Right lung (tissue), 10 donors: ENCODE results near the gene PIK3AP1. TPM values are rescaled to one million over a fixed set of nuclear protein-coding genes. Genes with fewer than 3 reads are reported as not detected.
"Not testable (repeated sequence)": the region's sequence is repeated elsewhere in the genome, so short reads cannot be mapped to it uniquely, and the experiment has no call there.

Experiments
- DNase-seq, 2 donors: peaks; one replicate each; pipeline ENCODE4 v3.0.0-alpha.2; 2013
- long read RNA-seq, 8 donors: transcript quantifications; one replicate each; lab custom pipeline, GENCODE V29; 2026
- polyA plus RNA-seq, 5 donors: library from polyadenylated mRNA; unstranded; fragments of 120-200 nt; gene quantifications; one replicate each; pipeline versions ENCODE4 v1.2.1 to v1.2.3, GENCODE V29; 2013; ENCODE audit warnings: inconsistent platforms in 1 of 5, low replicate concordance in 1 of 5; ENCODE audit not compliant: insufficient read length in 5 of 5, insufficient read depth in 1 of 5

The PIK3AP1 gene, protein sequence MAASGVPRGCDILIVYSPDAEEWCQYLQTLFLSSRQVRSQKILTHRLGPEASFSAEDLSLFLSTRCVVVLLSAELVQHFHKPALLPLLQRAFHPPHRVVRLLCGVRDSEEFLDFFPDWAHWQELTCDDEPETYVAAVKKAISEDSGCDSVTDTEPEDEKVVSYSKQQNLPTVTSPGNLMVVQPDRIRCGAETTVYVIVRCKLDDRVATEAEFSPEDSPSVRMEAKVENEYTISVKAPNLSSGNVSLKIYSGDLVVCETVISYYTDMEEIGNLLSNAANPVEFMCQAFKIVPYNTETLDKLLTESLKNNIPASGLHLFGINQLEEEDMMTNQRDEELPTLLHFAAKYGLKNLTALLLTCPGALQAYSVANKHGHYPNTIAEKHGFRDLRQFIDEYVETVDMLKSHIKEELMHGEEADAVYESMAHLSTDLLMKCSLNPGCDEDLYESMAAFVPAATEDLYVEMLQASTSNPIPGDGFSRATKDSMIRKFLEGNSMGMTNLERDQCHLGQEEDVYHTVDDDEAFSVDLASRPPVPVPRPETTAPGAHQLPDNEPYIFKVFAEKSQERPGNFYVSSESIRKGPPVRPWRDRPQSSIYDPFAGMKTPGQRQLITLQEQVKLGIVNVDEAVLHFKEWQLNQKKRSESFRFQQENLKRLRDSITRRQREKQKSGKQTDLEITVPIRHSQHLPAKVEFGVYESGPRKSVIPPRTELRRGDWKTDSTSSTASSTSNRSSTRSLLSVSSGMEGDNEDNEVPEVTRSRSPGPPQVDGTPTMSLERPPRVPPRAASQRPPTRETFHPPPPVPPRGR
- polyA plus RNA-seq, result 1 to 10 TPM; 2.8 to 3.9 (median 3.6) TPM
- long read RNA-seq, donor 1, result 0 reads
- long read RNA-seq, donor 2, full-length matches to known transcripts, result 1 of 6 reads
- long read RNA-seq, donor 2, partial matches to known transcripts, result 0 of 6 reads
- long read RNA-seq, donor 2, other reads (novel, unspliced or antisense), result 5 of 6 reads
- long read RNA-seq, donor 3, result 0 reads
- long read RNA-seq, donor 4, result 0 reads
- long read RNA-seq, donor 5, result 0 reads
- long read RNA-seq, donor 6, full-length matches to known transcripts, result 1 of 1 reads
- long read RNA-seq, donor 6, partial matches to known transcripts, result 0 of 1 reads
- long read RNA-seq, donor 6, other reads (novel, unspliced or antisense), result 0 of 1 reads
- long read RNA-seq, donor 7, partial matches to known transcripts, result 13,267 of 13,267 reads
- long read RNA-seq, donor 7, other reads (novel, unspliced or antisense), result 0 of 13,267 reads
- long read RNA-seq, donor 8, partial matches to known transcripts, result 7,171 of 7,171 reads
- long read RNA-seq, donor 8, other reads (novel, unspliced or antisense), result 0 of 7,171 reads

DNA sequence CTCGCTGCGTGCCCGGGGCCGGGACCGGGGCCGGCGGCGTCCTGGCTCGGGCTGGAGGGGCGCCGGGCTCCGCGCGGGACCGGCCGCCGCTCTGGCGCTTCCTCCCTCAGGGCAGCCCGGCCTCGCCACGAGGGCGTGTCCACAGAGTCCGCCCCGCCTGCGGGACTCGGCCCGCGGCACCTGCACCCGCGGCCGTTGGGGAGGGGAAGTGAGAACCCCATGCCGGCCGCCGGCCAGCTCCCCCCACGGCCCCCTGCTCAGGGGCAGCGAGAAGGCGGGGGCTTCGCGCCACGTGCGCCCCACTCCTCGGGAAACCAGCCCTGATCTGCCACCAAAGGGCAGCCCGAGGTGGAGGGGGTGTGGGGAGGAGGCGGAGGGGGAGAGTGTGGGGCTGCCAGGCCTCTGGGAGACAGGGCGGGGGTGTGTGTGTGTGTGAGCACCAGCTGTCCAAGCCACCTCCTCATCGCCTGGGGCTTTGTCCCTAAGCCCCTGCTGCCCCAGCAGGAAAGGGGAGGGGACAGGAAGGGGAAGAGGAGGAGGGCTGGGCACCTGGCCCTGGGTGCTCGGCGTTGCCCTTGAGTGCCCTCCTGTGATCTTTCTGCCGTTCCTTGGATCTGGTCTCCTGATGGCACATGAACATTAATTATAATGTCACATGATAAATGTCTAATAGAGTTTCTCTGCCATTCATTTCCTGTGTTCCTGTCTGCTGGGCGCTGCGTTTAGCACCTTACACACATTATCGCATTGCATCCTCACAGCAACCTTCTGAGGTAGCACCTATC lies at the start of gene PIK3AP1:
TSS of gene PIK3AP1 (minus strand) at position 93 of the 785 bp plus-strand sequence. CDS start 120 bp downstream, outside the sequence.
- peak; percentile 13 to 29 for DNase-seq

DNA sequence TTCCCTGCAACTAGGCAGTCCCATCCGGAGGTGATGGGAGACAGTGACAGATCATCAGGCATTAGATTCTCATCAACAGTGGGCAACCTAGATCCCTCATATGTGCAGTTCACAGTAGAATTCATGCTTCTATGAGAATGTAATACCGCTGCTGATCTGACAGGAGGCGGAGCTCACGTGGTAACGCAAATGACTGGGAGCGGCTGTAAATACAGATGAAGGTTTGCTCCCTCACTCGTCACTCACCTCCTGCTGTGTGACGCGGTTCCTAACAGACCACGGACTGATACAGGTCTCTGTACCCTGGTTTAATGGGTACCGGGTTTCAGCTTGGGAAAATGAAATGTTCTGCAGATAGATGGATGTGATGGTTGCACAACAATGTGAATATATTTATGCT lies 47.8 kb upstream of the PIK3AP1 start:
- DNase-seq, result no peak

DNA sequence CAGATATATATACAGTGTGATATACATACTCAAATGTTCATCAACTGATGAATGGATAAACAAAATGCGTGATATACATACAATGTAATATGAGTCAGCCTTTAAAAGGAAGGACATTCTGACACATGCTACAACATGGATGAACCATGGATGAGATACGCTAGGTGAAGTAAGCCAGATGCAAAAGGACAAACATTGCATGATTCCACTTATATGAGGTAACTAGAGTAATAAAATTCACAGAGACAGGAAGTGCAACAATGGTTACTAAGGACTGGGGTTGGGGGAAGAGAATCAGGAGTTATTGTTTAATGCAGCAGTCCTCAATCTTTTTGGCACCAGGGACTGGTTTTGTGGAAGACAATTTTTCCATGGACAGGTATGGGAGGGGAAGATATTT lies 47.3 kb upstream of the PIK3AP1 start:
- DNase-seq, result no peak

DNA sequence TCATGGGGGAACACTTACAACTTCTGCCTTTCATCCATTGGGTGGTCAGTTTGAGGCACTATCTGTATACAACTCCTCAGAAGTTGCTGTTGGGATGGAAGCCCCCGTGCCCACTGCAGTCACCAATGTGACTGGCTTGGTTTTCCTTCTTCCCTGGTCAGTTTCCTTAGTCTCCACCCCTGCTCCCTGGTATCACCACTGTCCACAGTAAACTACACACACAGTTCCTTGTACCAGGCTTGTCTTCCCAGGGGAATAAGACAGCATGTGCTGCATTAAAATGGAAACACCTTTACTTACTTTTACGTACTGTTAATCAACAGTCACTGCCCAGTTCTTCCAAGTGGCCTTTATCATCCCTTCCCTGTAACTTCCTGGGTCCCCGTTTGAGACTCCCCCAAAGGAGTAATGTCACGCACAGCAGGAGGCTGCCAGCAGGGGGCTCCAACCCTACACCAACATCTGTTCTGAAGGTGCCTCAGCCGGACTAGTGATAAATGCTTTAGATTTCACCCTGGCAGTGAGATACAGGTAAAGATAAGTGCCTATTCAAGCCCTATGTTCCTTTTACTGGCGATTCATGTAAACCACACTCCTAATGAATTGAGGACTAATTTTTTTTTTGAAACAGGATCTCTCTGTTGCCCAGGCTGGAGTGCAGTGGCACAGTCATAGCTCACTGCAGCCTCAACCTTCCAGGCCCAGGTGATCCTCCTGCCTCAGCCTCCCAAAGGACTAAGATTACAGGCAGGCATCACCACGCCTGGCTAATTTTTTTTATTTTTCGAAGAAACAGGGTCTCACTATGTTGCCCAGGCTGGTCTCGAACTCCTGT lies 45.3 kb upstream of the PIK3AP1 start:
- DNase-seq, result peak in 1 of 2 donors; percentile 39

DNA sequence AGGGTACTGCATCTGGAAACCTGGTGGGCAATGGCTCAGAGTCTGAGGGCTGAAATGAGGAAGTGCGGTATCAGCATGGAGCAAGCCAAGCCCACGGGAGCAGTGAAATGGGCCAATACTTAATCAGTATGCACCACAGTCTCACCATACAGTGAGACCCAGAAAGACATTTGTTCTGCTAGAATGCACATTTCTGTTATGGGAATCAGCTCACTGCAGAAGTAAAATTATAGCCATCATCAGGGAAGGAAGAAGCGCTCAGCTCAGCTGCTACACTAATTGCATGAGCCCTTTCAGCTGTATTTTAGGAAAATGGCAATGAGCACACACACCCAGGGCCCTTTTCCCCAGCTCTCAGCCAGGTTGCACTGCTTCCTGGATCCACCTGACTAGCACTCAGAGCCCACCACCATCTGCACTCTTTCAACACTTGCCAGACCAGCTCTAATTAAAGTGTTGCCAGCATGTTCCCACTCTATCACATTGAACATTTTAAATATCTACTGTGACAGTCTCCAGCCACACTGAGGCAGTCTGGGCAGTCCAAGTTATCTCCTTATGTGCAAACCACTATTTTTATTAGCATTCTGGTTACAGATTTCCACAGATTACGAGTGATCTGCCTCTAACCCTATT lies 44.2 kb upstream of the PIK3AP1 start:
- no peak for DNase-seq

DNA sequence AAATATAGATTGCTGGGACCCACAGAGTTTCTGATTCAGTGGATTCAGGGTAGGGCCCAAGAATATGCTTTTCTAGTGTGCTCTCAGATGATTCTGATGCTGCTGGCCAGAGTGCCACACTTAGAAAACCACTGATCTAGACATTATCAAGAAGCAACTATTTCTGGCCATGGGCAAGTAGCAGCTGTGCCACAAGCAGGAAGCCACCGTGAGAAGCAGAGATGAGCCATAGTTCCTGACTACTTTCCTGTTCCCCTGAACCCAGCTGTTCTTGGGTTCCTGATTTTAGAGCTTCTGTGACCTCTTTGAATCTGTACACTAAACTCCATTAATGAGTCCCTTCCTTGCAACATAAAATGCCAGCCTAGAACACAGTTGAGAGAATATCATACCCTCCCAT lies 38.1 kb upstream of the PIK3AP1 start:
- DNase-seq, result no peak

DNA sequence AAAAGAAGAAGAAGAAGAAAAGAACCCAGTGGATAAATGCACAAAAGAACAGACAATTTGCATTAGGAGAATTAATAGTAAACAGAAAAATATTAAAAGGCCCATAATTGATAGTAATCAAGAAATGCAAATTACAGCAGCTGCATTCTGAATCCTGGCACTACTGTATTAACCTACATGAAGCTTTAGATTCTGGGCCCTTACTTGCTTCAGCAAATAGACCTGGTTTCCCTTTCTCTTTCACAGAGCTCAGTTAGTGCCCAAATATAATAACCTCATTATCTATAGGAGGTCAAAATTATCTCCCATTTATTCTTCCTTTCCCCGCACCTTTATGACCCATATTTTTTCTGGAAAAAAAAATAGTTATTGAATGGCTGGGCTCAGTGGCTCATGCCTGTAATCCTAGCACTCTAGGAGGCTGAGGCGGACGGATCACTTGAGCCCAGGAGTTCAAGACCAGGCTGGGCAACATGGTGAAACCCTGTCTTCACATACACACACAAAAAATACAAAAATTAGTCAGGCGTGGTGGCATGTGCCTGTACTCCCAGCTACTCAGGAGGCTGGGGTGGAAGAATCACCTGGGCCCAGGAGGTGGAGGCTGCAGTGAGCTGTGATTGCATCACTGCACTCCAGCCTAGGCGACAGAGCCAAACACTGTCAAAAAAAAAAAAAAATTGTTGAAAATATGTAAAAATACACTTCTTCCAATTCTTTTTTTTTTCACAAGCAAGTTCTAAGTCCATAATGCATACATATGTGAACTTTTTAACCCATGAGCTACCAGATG lies 36.0 kb upstream of the PIK3AP1 start:
- DNase-seq, result no peak

DNA sequence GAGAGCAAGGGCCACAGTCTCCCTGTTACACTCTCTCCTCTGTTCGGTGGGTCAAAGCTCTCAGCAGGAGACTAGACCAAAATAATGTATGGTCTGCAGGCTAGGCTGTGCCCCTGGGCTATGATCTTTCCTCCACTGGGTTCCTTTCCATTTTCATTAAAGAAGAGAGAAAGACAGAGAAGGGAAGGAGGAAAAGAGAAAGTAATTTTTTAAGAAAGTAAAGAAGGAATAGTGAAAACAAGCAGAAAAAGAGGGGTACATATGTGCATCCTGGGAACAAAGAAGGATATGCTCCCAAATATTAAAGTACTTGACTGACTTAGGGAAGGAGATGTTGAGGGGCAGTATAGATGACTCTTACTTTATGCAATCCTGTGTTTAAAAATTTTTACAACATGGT lies 33.6 kb upstream of the PIK3AP1 start:
- DNase-seq, result no peak

DNA sequence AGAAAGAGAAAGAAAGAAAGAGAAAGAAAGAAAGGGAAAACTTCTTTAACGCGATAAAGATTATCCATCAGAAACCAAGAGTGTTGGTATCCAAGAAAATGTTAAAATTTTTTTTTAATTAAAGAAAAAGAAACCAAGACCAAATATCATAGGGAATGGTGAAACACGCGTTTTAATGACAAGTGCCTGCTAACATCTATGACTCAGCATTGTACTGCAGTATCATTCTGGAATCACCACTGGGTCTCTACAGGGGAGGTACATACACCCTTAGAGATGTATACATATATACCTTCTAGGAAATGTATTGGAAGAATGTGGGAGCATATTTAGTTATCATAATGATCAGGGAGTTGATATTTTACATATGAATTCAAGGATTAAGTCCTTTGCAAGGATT lies 32.1 kb upstream of the PIK3AP1 start:
- no peak for DNase-seq

DNA sequence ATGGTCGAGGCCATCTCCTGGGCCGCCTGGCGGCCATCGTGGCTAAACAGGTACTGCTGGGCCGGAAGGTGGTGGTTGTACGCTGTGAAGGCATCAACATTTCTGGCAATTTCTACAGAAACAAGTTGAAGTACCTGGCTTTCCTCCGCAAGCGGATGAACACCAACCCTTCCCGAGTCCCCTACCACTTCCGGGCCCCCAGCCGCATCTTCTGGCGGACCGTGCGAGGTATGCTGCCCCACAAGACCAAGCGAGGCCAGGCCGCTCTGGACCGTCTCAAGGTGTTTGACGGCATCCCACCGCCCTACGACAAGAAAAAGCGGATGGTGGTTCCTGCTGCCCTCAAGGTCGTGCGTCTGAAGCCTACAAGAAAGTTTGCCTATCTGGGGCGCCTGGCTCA lies 30.0 kb upstream of the PIK3AP1 start:
- not testable (repeated sequence) for DNase-seq

DNA sequence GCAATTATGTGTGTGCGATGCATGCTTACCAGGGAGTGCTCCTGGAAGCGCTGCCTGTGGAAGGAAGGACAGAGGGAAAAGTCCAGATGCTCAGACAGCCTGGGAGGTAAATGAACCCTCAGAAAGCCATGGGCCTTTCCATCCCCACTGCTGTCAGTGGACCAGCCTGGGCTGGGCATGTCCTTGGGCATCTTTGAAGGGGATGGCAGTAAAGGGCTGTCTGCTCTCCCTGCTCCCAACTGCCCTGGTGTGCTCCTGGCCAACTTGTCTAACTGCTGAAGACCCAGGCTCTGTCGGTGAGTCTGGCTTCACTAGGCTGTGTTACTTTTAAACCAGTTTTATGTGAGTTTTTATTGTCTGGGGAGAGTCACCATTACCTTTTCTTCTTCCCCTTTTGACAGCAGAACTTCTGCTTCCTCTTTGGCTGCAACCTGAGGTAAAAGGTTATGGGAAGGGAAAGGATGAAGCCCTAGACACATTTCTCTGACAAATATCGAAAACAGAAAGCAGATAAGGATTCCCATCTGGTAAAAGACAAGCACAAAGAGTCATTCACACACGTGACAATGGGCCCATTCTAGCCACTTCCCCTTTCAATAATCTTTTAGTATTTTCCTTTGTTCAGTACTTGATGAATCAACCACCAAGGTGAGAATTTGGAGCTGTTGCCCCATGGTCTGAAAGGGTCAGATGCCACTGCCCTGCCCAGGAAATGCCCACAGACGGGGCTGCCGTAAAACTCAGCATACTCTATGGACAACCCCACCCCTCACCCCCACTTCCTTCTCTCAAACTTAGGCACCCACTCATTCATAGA lies 27.6 kb upstream of the PIK3AP1 start:
- DNase-seq, result no peak

DNA sequence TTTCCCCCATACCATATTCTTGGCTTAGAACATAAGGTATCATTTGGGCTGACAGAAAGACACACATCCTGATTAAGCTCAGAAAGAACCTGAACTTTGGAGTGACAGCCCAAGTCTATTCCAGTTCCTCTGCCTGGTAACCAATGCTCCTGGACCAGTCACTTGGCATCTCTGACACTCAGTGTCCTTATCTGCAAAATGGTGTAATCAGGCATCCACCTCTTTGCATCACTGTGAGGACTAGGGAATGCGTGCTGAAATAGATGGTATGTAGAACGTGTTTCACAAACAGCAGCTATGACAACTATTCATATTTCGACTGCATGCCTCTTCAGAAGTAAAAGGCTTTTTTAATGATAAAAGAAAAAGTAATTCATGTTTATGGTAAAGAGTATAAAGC lies 26.2 kb upstream of the PIK3AP1 start:
- no peak for DNase-seq

DNA sequence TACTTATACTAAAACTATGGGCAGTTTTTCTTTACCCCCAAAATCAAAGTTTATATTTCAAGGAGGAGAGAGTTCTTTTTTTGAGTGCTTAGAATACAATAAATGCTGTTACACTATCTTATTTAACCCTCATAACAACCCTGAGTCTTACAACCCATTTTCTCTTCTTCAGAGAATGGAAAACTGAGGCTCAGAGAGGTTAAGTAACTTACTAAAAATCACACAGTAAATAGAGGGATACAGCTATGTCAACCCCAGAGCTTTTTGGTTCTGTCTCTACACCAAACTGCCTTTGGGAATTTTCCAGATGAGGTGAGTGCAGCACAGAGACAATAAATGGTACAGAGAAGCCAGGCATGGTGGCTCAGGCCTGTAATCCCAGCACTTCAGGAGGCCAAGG lies 25.6 kb upstream of the PIK3AP1 start:
- DNase-seq, result no peak

DNA sequence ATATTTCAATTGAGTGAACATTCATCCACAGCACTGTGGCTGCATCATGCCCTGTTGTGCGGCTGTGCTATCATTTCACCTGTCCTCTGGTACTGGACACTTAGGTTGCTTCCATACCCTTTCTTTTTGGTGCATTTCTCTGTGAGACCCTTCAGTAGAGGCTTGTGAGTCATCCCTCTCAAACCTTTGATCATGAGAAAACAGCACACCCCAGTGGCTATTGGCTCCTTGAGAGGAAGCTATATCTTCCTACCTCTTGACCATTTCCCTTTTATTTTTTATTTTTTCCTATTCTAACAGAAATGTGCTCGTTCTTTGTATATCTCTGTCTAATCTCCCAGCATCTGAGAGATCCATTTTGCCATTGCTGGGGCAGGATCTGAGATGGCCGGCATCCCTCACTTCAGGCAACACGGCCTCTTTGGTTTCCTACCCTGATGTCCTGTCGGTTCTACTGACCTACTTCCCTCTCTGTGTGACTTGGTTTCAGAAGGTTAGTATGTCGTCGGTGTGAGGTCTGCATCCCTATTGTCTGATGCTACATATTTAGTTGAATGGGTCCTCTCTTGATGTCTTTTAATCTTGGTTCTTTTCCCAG lies 23.8 kb upstream of the PIK3AP1 start:
- DNase-seq, result no peak

DNA sequence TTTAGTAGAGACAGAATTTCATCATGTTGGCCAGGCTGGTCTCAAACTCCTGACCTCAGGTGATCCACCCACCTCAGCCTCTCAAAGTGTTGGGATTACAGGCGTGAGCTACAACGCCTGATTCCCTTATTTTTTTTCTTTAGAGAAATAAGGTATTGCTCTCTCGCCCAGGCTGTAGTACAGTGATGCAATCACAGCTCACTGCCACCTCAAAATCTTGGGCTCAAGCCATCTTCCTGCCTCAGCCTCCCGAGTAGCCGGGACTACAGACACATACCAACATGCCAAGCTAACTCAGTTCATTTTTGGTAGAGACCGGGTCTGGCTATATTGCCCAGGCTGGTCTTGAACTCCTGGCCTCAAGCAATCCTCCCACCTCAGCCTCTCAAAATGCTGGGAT lies 21.2 kb upstream of the PIK3AP1 start:
- not testable (repeated sequence) for DNase-seq

DNA sequence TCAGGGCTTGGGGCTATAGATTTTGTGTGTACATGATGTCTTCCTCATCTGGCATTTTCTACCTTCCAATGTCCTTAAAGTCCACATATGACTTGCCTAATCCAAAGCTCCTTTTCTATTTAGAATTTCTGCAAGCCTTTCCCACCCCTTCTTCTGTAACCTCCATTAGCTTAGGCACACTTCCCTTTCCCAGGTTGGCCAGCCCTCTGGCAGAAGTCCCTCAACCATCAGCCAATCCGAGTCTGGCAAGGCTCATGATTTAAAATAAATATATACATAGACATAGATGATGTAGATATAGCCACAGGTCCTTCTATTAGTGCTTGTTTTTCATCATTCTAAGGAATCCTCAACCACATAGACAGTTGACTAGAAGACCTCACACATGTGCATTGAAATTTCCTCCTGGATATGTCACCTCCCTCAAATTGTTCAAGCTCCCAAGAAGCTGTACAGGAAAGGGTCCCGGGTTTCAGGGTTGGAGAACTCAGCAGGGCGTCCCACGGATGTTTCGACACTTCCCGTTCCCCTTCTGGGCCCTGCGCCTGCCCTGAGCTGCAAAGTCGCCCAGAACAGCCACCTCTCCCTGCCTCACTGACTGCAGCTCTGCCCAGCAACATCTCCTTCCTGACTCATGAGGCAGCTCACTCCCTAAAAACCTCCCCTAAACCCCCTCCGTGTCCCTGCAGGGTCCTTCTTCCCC lies 20.4 kb upstream of the PIK3AP1 start:
- DNase-seq, result no peak

DNA sequence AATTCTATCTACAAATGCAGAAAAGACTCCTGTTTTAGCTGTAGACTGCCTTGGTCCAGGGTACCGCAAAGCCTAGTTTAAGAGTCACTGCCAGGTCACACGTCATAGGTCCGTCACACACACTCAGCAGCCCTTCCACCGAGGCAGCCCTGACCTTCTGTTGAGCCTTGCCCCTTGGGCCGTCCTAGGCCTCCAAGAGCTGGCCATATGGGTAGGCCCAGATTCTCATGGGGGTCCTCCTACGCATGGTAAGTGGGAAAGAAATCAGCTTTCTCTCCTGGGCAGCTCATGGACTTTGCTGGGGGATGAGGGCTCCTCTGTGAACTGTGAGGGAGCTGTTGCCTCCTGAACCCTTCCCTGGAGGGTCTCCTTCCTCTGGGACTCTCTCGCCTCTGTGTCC lies 19.8 kb upstream of the PIK3AP1 start:
- no peak for DNase-seq
